SK-N-MC (cell line): ENCODE results near the gene ST3GAL4.
"Not testable (repeated sequence)": the region's sequence is repeated elsewhere in the genome, so short reads cannot be mapped to it uniquely, and the experiment has no call there.

Experiments used
- EZH2 ChIP-seq: fragments of 200-600 bp; sonication (generic); IDR thresholded peaks from one replicate; pipeline ENCODE4 v1.6.1; 2017; ENCODE audit warnings: antibody characterized with exemption
- FOXP2 ChIP-seq: optimal IDR thresholded peaks from 2 replicates; pipeline ENCODE3; 2011; ENCODE audit warnings: mild to moderate bottlenecking, moderate library complexity; ENCODE audit not compliant: insufficient read depth; ENCODE audit errors: extremely low read length, control extremely low read depth
- POLR2AphosphoS5 ChIP-seq: IDR thresholded peaks from 2 replicates; pipeline ENCODE4 v1.6.1; 2012; ENCODE audit warnings: mild to moderate bottlenecking, low read depth, low read length, borderline replicate concordance

- TF ChIP-seq EZH2, POLR2AphosphoS5, FOXP2: not testable (repeated sequence)
Observed at GRCh38 chr11:126365508-126365907, 10.0 kb downstream of the ST3GAL4 start.
